GM03348 (cell line): ENCODE measurements around the gene KLK8.
"Not testable (repeated sequence)": the region's sequence is repeated elsewhere in the genome, so short reads cannot be mapped to it uniquely, and the experiment has no call there.

Source experiments
- DNase-seq: peaks from one replicate; pipeline ENCODE4 v3.0.0; 2012; ENCODE audit warnings: low spot score

KLK8 gene

GRCh38 chr19:50981587-50982146 lies 19.7 kb downstream of the KLK8 start:
- DNase-seq, result no peak

- DNase-seq, result no peak
These were observed 21.2 kb downstream of the KLK8 start for GRCh38 chr19:50980208-50980607.

- no peak for DNase-seq
These were observed 21.6 kb downstream of the KLK8 start for GRCh38 chr19:50979758-50980157.

GRCh38 chr19:50978772-50979390 lies 22.5 kb downstream of the KLK8 start:
- no peak for DNase-seq

- DNase-seq, result no peak
These were observed 23.8 kb downstream of the KLK8 start for GRCh38 chr19:50977626-50978025.

- no peak for DNase-seq
These were observed 25.6 kb downstream of the KLK8 start for GRCh38 chr19:50975766-50976165.

- no peak for DNase-seq
These were observed 26.5 kb downstream of the KLK8 start for GRCh38 chr19:50974702-50975556.

GRCh38 chr19:50972795-50973376 lies 28.5 kb downstream of the KLK8 start:
- no peak for DNase-seq

- not testable (repeated sequence) for DNase-seq
These were observed 31.6 kb downstream of the KLK8 start for GRCh38 chr19:50969810-50970209.

GRCh38 chr19:50969413-50969760 lies 32.0 kb downstream of the KLK8 start, which contains the start of gene KLK6:
KLK6 (minus strand) TSS chr19:50969591; CDS start chr19:50968104, 1,487 bp downstream.
- DNase-seq, result no peak

GRCh38 chr19:50968716-50969412 lies 32.5 kb downstream of the KLK8 start:
- DNase-seq, result no peak

- no peak for DNase-seq
These were observed 33.3 kb downstream of the KLK8 start for GRCh38 chr19:50967929-50968715.

GRCh38 chr19:50964266-50964665 lies 37.1 kb downstream of the KLK8 start:
- DNase-seq, result no peak

GRCh38 chr19:50963381-50963780 lies 38.0 kb downstream of the KLK8 start:
- no peak for DNase-seq

GRCh38 chr19:50962245-50962644 lies 39.2 kb downstream of the KLK8 start:
- DNase-seq, result no peak

- no peak for DNase-seq
These were observed 41.5 kb downstream of the KLK8 start for GRCh38 chr19:50959731-50960500.

GRCh38 chr19:50957587-50957986 lies 43.8 kb downstream of the KLK8 start:
- no peak for DNase-seq

- no peak for DNase-seq
These were observed 48.5 kb downstream of the KLK8 start, which contains the start of gene KLK5 for GRCh38 chr19:50952910-50953309. KLK5 (minus strand) TSS chr19:50953038; CDS start chr19:50952657, 381 bp downstream.

- DNase-seq, result no peak
These were observed 51.5 kb downstream of the KLK8 start for GRCh38 chr19:50949861-50950260.

- no peak for DNase-seq
These were observed 54.3 kb downstream of the KLK8 start for GRCh38 chr19:50947123-50947522.
